AG09319 (cell line): ENCODE results near the gene TBK1.

ENCODE experiments used
- DNase-seq: peaks from one replicate; pipeline ENCODE4 v3.0.0-alpha.2; 2010; ENCODE audit warnings: low read depth; ENCODE audit errors: extremely low read depth
- CTCF ChIP-seq: IDR thresholded peaks from 2 replicates; pipeline ENCODE4 v1.5.1; 2011; ENCODE audit warnings: low read depth, mild to moderate bottlenecking, inconsistent platforms, low read length, moderate library complexity

Gene TBK1

DNA sequence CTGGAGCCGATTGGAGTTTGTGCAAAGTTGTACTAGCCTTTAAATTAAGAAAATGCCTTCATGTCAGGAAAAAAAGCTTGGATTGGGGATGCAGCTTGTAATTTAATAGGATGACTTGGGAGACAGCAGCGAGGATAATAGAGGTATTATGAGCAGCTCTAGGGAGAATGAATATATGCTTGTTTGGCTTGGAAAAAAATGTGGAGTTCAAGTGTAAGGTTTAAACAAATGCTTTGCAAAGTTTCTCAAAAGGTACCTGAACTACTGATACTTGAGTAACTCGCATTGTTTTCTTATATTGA lies 93.1 kb downstream of the TBK1 start:
- no peak for TF ChIP-seq CTCF
- no peak for DNase-seq

GRCh38 chr12:64549108-64549507 lies 97.2 kb downstream of the TBK1 start:
- TF ChIP-seq CTCF = no peak
- DNase-seq = no peak

- TF ChIP-seq CTCF = no peak
- DNase-seq = no peak
Observed at GRCh38 chr12:64550755-64551154, 98.8 kb downstream of the TBK1 start.

GRCh38 chr12:64551676-64552075 lies 99.8 kb downstream of the TBK1 start:
- no peak for TF ChIP-seq CTCF
- DNase-seq = no peak
